IMR-90 (cell line): ENCODE data around the gene RFX2. TPM values are rescaled to one million over a fixed set of nuclear protein-coding genes. Genes with fewer than 3 reads are reported as not detected.
A peak's percentile ranks its signal among the peaks of the same experiment; 100 is the strongest.

ENCODE experiments used
- ATAC-seq: fragments of 200-7000 bp; cut with Tn5 transposase; 2 replicates; pipeline ENCODE4 v1.9.1; 2020; ENCODE audit warnings: low read depth, mild to moderate bottlenecking, moderate library complexity
- BruUV-seq: library from RNA; stranded (reverse); fragments of 400-500 nt; replicated peaks from 2 replicates; lab custom pipeline; 2021; lab: Mats Ljungman, UMichigan
- CTCF ChIA-PET: fragments of 300-600 bp; formaldehyde crosslinking; extraction: SDS; loops from one replicate; lab custom pipeline; 2021; ENCODE audit warnings: antibody characterized with exemption; lab: Yijun Ruan, JAX
- POLR2A ChIA-PET: fragments of 300-600 bp; sonication (Branson Sonifier 250); formaldehyde crosslinking; loops from one replicate; lab custom pipeline; 2022; ENCODE audit warnings: antibody characterized with exemption; ENCODE audit not compliant: unreplicated experiment; lab: Charles Lee
- DNase-seq: peaks from one replicate; pipeline ENCODE4 v3.0.0; 2013
- H2AFZ ChIP-seq: replicated peaks from 2 replicates; pipeline ENCODE3; 2013; ENCODE audit warnings: low read length, mild to moderate bottlenecking; ENCODE audit not compliant: poor library complexity
- H2AK5ac ChIP-seq: 2 replicates; pipeline ENCODE4 v1.6.1; 2013; ENCODE audit warnings: low read depth, low read length, inconsistent platforms
- H2AK9ac ChIP-seq: replicated peaks from 2 replicates; pipeline ENCODE3; 2013; ENCODE audit warnings: mild to moderate bottlenecking, low read depth, low read length, moderate library complexity; ENCODE audit not compliant: poor library complexity
- H2BK120ac ChIP-seq: 2 replicates; pipeline ENCODE4 v1.6.1; 2013; ENCODE audit warnings: low read depth, low read length, inconsistent platforms
- H2BK15ac ChIP-seq: 3 replicates; pipeline ENCODE4 v1.6.1; 2013; ENCODE audit warnings: low read depth, low read length, inconsistent platforms
- H2BK20ac ChIP-seq: 2 replicates; pipeline ENCODE4 v1.6.1; 2013; ENCODE audit warnings: low read depth, mild to moderate bottlenecking, inconsistent platforms, low read length, moderate library complexity
- H2BK5ac ChIP-seq: 2 replicates; pipeline ENCODE4 v1.6.1; 2013; ENCODE audit warnings: mild to moderate bottlenecking, low read depth, low read length, inconsistent platforms; ENCODE audit not compliant: poor library complexity, severe bottlenecking
- H3K14ac ChIP-seq: replicated peaks from 2 replicates; pipeline ENCODE4 v1.6.1; 2013; ENCODE audit warnings: low read depth, low read length, inconsistent platforms
- H3K18ac ChIP-seq: 2 replicates; pipeline ENCODE4 v1.6.1; 2013; ENCODE audit warnings: low read depth, low read length, control low read depth
- H3K23ac ChIP-seq: 2 replicates; pipeline ENCODE4 v1.6.1; 2013; ENCODE audit warnings: low read depth, low read length, inconsistent platforms
- H3K27ac ChIP-seq: 2 replicates; pipeline ENCODE4 v1.5.1; 2013; ENCODE audit warnings: mild to moderate bottlenecking, control low read depth, low read length; ENCODE audit not compliant: insufficient read depth
- H3K27me3 ChIP-seq: 2 replicates; pipeline ENCODE4 v1.6.1; 2013; ENCODE audit warnings: low read length; ENCODE audit not compliant: control insufficient read depth, insufficient read depth
- H3K36me3 ChIP-seq: 2 replicates; pipeline ENCODE4 v1.6.1; 2013; ENCODE audit warnings: low read length, mixed read lengths; ENCODE audit not compliant: control insufficient read depth, insufficient read depth
- H3K4ac ChIP-seq: 2 replicates; pipeline ENCODE4 v1.6.1; 2013; ENCODE audit warnings: low read depth, low read length, inconsistent platforms
- H3K4me1 ChIP-seq: 2 replicates; pipeline ENCODE4 v1.6.1; 2013; ENCODE audit warnings: low read length, mixed read lengths; ENCODE audit not compliant: control insufficient read depth, insufficient read depth
- H3K4me2 ChIP-seq: 2 replicates; pipeline ENCODE4 v1.6.1; 2013; ENCODE audit warnings: low read depth, mild to moderate bottlenecking, control low read depth, low read length, moderate library complexity
- H3K4me3 ChIP-seq: 2 replicates; pipeline ENCODE4 v1.5.1; 2013; ENCODE audit warnings: low read depth, mild to moderate bottlenecking, control low read depth, low read length, moderate library complexity; ENCODE audit not compliant: insufficient read depth
- H3K56ac ChIP-seq: 2 replicates; pipeline ENCODE4 v1.6.1; 2013; ENCODE audit warnings: low read length, inconsistent platforms; ENCODE audit not compliant: insufficient read depth; ENCODE audit errors: extremely low read depth
- H3K79me1 ChIP-seq, 2 experiments: 2 replicates each; pipeline ENCODE4 v1.6.1; 2013; ENCODE audit warnings: low read length in 2 of 2, inconsistent platforms in 1 of 2, low read depth in 1 of 2
- H3K9ac ChIP-seq: 2 replicates; pipeline ENCODE4 v1.6.1; 2013; ENCODE audit warnings: low read depth, low read length, control low read depth
- H3K9me1 ChIP-seq: 2 replicates; pipeline ENCODE4 v1.6.1; 2013; ENCODE audit warnings: low read length, inconsistent platforms; ENCODE audit not compliant: insufficient read depth
- H3K9me3 ChIP-seq: 2 replicates; pipeline ENCODE4 v1.6.1; 2013; ENCODE audit warnings: low read length; ENCODE audit not compliant: control insufficient read depth, insufficient read depth
- H4K20me1 ChIP-seq: 2 replicates; pipeline ENCODE4 v1.6.1; 2013; ENCODE audit warnings: low read length, inconsistent platforms; ENCODE audit not compliant: insufficient read depth
- H4K5ac ChIP-seq: 2 replicates; pipeline ENCODE4 v1.6.1; 2013; ENCODE audit warnings: mild to moderate bottlenecking, low read depth, low read length, control low read depth
- H4K8ac ChIP-seq, 2 experiments: 2 replicates each; pipeline ENCODE4 v1.6.1; 2013; ENCODE audit warnings: low read depth in 2 of 2, low read length in 2 of 2, control low read depth in 1 of 2, inconsistent platforms in 1 of 2
- H4K91ac ChIP-seq: 2 replicates; pipeline ENCODE4 v1.6.1; 2013; ENCODE audit warnings: low read depth, low read length, inconsistent platforms; ENCODE audit not compliant: insufficient read depth
- BHLHE40 ChIP-seq: fragments of 150-350 bp; IDR thresholded peaks from 2 replicates; pipeline ENCODE4 v1.6.1; 2016; ENCODE audit warnings: mild to moderate bottlenecking, low read depth, low read length
- CEBPB ChIP-seq: IDR thresholded peaks from 2 replicates; pipeline ENCODE4 v1.6.1; 2012; ENCODE audit warnings: low read depth, low read length, improper control_type of control experiment
- CHD1 ChIP-seq: IDR thresholded peaks from 2 replicates; pipeline ENCODE4 v1.6.1; 2012; ENCODE audit warnings: low read depth, low read length, improper control_type of control experiment
- FOS ChIP-seq: fragments of 150-350 bp; IDR thresholded peaks from 2 replicates; pipeline ENCODE4 v1.6.1; 2016; ENCODE audit warnings: low read depth, low read length
- MAFK ChIP-seq: IDR thresholded peaks from 2 replicates; pipeline ENCODE4 v1.6.1; 2012; ENCODE audit warnings: low read depth, low read length, improper control_type of control experiment
- MAZ ChIP-seq: IDR thresholded peaks from 2 replicates; pipeline ENCODE4 v1.6.1; 2012; ENCODE audit warnings: low read depth, mild to moderate bottlenecking, low read length, improper control_type of control experiment, moderate library complexity, borderline replicate concordance
- MXI1 ChIP-seq: IDR thresholded peaks from 2 replicates; pipeline ENCODE4 v1.6.1; 2012; ENCODE audit warnings: low read depth, mild to moderate bottlenecking, low read length, moderate library complexity, borderline replicate concordance
- NFE2L2 ChIP-seq: fragments of 150-350 bp; IDR thresholded peaks from 2 replicates; pipeline ENCODE4 v1.6.1; 2016; ENCODE audit warnings: low read depth, mild to moderate bottlenecking, low read length
- POLR2A ChIP-seq: IDR thresholded peaks from 2 replicates; pipeline ENCODE4 v1.6.1; 2012; ENCODE audit warnings: mild to moderate bottlenecking, low read depth, low read length
- RAD21 ChIP-seq: IDR thresholded peaks from 2 replicates; pipeline ENCODE4 v1.6.1; 2012; ENCODE audit warnings: low read length, improper control_type of control experiment
- RCOR1 ChIP-seq: IDR thresholded peaks from 2 replicates; pipeline ENCODE4 v1.6.1; 2012; ENCODE audit warnings: mild to moderate bottlenecking, low read length, improper control_type of control experiment; ENCODE audit not compliant: insufficient replicate concordance
- RFX5 ChIP-seq: IDR thresholded peaks from 2 replicates; pipeline ENCODE4 v1.8.0; 2012; ENCODE audit warnings: low read depth, mild to moderate bottlenecking, low read length, moderate library complexity
- SMC3 ChIP-seq: fragments of 150-350 bp; IDR thresholded peaks from 2 replicates; pipeline ENCODE4 v1.6.1; 2016; ENCODE audit warnings: low read depth, mild to moderate bottlenecking, antibody characterized with exemption, low read length, moderate library complexity
- WGBS, 2 experiments: methylation state at CpG; one replicate each; pipeline versions ENCODE4 v1.1.5 to v1.1.7; 2013; ENCODE audit warnings: missing lambda C conversion rate in 2 of 2; ENCODE audit not compliant: insufficient read length in 1 of 2; ENCODE audit errors: extremely low coverage in 2 of 2; 5-methylcytosine and 5-hydroxymethylcytosine counted together
- dilution Hi-C: fragments of 300-500 bp; cut with HindIII; formaldehyde crosslinking; loops from one replicate; pipeline ENCODE4 v1.14.3; 2018; ENCODE audit warnings: low sequenced_read_pairs; ENCODE audit not compliant: unreplicated experiment
- in situ Hi-C: fragments of 300-500 bp; cut with MboI; formaldehyde crosslinking; loops from 3 replicates; pipeline ENCODE4 v1.14.3; 2019; ENCODE audit warnings: low sequenced_read_pairs, inconsistent platforms, mixed read lengths
- intact Hi-C: fragments of 100-400 bp; cut with micrococcal nuclease; formaldehyde crosslinking; loops from 2 replicates; pipeline ENCODE4 v1.10.0; 2022
- polyA plus RNA-seq, 3 experiments: library from polyadenylated mRNA; depleted of rRNA; stranded (reverse); fragments of >200 nt; gene quantifications; 2 replicates each; pipeline ENCODE4 v1.2.3, GENCODE V29; 2012; ENCODE audit warnings: low replicate concordance in 1 of 3
- total RNA-seq: library from RNA; depleted of rRNA; stranded (reverse); fragments of >200 nt; gene quantifications from 2 replicates; pipeline ENCODE4 v1.2.3, GENCODE V29; 2012
- TF ChIP-seq, protein P1 (sequence below): fragments of 150-350 bp; IDR thresholded peaks from 2 replicates; pipeline ENCODE4 v1.6.1; 2017; ENCODE audit warnings: mild to moderate bottlenecking, antibody characterized with exemption, low read length, low read depth
- TF ChIP-seq, protein P2 (sequence below): conservative IDR thresholded peaks from 2 replicates; pipeline ENCODE4 v1.5.1; 2012; ENCODE audit warnings: mild to moderate bottlenecking, low read depth, low read length, improper control_type of control experiment
- TF ChIP-seq, protein P3 (sequence below): fragments of 150-350 bp; IDR thresholded peaks from 2 replicates; pipeline ENCODE4 v1.6.1; 2016; ENCODE audit warnings: low read depth, mild to moderate bottlenecking, low read length, moderate library complexity, borderline replicate concordance

RFX2 gene
- total and polyA plus RNA-seq, 2 of the 4 experiments (the other 2 are of a cell fraction), result 2.2 to 4.9 TPM

DNA sequence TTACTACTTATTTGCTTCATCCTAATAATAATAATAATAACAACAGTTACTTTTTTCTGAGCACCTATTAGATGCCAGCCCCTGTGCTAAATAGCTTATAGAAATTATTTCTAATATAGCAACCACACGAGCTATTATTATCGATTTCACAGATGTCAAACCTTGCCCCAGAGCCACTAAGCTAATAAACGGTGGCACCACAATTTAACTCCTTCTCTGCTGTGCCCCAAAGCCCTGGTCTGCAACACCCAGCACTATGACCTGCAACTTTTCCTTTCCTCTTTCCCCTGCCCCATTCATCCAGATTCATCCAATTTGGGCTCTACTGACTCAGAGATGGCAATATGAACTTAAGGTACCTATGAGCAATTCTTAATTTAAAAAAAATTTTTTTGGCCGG is 6.4 kb downstream of the RFX2 start:
- H3K27ac ChIP-seq, result peak overlapping the region; percentile 29; the same call in 1 of the 2 replicates
- peak overlapping the region; percentile 76 for H2BK5ac ChIP-seq
- H3K23ac ChIP-seq, result no peak overlapping the region
- H3K4me3 ChIP-seq, result no peak overlapping the region
- no peak overlapping the region for H3K9ac ChIP-seq
- ChIA-PET CTCF (no interaction called here), POLR2A (no interaction called here)
- no peak overlapping the region for H2BK20ac ChIP-seq
- H3K56ac ChIP-seq, result no peak overlapping the region
- no peaks in the 10 kb centered on the region for H3K36me3 ChIP-seq
- intact Hi-C loops (no loop called here), dilution Hi-C loops (no loop called here), in situ Hi-C loops (no loop called here)
- H4K8ac ChIP-seq, result peak overlapping the region in 1 of 2 experiments; percentile 27; a peak in 1 of 4 replicates
- H3K14ac ChIP-seq, result no peak overlapping the region
- H2BK15ac ChIP-seq, result no peak overlapping the region
- peaks cover 13% of the 10 kb centered on the region for H3K9me1 ChIP-seq
- H3K9me3 ChIP-seq, result no peaks in the 10 kb centered on the region
- TF ChIP-seq NFE2L2 (no peak), SMC3 (no peak), MAFK (no peak), RAD21 (no peak), MXI1 (no peak), CHD1 (no peak), BHLHE40 (no peak), MAZ (no peak), RCOR1 (no peak), CEBPB (no peak), RFX5 (no peak), POLR2A (no peak), FOS (no peak)
- TF ChIP-seq, protein P1, sequence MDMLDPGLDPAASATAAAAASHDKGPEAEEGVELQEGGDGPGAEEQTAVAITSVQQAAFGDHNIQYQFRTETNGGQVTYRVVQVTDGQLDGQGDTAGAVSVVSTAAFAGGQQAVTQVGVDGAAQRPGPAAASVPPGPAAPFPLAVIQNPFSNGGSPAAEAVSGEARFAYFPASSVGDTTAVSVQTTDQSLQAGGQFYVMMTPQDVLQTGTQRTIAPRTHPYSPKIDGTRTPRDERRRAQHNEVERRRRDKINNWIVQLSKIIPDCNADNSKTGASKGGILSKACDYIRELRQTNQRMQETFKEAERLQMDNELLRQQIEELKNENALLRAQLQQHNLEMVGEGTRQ, result no peak
- TF ChIP-seq, protein P2, sequence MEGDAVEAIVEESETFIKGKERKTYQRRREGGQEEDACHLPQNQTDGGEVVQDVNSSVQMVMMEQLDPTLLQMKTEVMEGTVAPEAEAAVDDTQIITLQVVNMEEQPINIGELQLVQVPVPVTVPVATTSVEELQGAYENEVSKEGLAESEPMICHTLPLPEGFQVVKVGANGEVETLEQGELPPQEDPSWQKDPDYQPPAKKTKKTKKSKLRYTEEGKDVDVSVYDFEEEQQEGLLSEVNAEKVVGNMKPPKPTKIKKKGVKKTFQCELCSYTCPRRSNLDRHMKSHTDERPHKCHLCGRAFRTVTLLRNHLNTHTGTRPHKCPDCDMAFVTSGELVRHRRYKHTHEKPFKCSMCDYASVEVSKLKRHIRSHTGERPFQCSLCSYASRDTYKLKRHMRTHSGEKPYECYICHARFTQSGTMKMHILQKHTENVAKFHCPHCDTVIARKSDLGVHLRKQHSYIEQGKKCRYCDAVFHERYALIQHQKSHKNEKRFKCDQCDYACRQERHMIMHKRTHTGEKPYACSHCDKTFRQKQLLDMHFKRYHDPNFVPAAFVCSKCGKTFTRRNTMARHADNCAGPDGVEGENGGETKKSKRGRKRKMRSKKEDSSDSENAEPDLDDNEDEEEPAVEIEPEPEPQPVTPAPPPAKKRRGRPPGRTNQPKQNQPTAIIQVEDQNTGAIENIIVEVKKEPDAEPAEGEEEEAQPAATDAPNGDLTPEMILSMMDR, result no peak
- TF ChIP-seq, protein P3, sequence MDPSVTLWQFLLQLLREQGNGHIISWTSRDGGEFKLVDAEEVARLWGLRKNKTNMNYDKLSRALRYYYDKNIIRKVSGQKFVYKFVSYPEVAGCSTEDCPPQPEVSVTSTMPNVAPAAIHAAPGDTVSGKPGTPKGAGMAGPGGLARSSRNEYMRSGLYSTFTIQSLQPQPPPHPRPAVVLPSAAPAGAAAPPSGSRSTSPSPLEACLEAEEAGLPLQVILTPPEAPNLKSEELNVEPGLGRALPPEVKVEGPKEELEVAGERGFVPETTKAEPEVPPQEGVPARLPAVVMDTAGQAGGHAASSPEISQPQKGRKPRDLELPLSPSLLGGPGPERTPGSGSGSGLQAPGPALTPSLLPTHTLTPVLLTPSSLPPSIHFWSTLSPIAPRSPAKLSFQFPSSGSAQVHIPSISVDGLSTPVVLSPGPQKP, result no peak
- ATAC-seq (no peak), DNase-seq (no peak)
- no peaks in the 10 kb centered on the region for H3K27me3 ChIP-seq
- H3K4ac ChIP-seq, result no peak overlapping the region; the same call in 1 of the 2 replicates
- H2AK5ac ChIP-seq, result no peak overlapping the region; the same call in 1 of the 2 replicates
- no peak overlapping the region for H2AK9ac ChIP-seq
- no peak overlapping the region for H3K18ac ChIP-seq
- BruUV-seq, result no TSS peak
- H4K20me1 ChIP-seq, result no peaks in the 10 kb centered on the region
- no peak overlapping the region for H2AFZ ChIP-seq
- H4K91ac ChIP-seq, result no peak overlapping the region
- WGBS, 2 experiments, result 48% methylated on average over 2 of the region's 4 CpGs; no CpG with 5 or more reads in 1 of the 2 experiments
- no peak overlapping the region for H3K4me2 ChIP-seq
- H2BK120ac ChIP-seq, result 0 out of 2 replicates have a peak overlapping the region, but pooled peaks have one; percentile 50
- peaks cover 26 to 33% of the 10 kb centered on the region in 2 experiments for H3K79me1 ChIP-seq
- peaks cover 17% of the 10 kb centered on the region for H3K4me1 ChIP-seq
- no peak overlapping the region for H4K5ac ChIP-seq
